ENCODE results near the gene PIP5KL1. TPM values are rescaled to one million over a fixed set of nuclear protein-coding genes. Genes with fewer than 3 reads are reported as not detected.
"Not testable (repeated sequence)": the region's sequence is repeated elsewhere in the genome, so short reads cannot be mapped to it uniquely, and the experiment has no call there.

Gene PIP5KL1
- total RNA-seq, 1 donor from 2014 or later: 4.3 TPM

GRCh38 chr9:127886401-127886972 lies 44.1 kb downstream of the PIP5KL1 start:
- ATAC-seq: no peak

DNA sequence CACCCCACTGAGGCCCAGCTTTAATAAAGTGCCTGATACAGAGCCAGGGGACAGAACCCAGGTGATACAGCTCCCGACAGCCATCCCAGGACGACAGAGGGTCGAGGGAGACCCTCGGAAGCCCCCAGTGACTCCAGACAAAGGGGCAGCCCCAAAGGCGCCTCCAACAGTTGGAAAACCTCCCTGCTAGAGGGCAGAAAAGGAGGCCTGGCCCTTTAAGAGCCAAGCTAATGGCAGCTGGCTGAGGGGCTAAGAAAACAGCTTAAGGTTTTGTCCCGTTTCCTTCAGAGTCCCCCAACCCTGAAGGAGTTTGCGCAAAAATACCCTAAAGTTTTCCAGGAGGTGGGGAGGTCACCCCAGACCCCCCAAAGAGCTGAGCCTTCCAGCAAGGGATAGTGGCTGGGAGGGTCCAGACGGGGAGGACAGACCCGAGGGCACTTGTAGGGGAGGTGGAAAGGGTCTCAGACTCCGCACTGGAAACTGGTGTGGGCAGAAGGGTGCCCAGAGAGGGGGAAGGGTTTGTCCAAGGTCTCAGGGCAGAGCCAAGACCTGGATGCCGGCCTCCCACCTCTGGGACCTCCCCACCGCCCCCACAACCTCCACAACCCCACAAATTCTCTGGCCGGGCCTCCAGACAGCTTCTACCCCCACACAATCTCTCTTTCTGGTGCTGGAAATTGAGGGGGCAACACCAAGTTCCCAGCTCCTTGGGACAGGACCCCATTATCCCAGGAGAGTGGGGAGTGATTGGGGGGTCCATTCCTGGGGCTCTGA lies 44.9 kb downstream of the PIP5KL1 start:
- no peak for ATAC-seq

DNA sequence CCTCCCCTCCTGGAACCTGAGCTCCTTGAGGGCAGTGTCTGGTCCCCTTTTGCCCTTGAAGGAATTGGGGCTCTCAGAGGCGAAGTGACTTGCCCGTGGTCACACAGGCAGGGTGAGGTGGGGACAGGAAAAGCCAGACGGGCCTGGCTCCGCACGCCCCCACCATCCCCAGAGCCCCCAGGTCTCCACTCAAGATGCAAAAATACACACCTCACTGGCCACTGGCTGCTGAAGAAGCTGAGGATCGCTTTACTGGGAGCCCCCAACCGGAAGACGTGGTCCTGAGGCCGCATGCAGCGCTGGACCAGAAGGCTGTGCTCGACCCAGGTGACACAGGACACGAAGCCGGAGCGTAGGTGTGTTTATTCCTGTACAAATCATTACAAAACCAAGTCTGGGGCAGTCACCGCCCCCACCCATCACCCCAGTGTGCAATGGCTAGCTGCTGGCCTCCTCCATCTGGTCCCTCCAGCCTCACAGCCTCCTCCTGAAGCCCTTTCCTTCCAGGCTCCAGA lies 45.5 kb downstream of the PIP5KL1 start:
- no peak for ATAC-seq

GRCh38 chr9:127884427-127884911 lies 46.1 kb downstream of the PIP5KL1 start:
- peak; percentile 5 for ATAC-seq

- ATAC-seq: no peak
These were observed 46.6 kb downstream of the PIP5KL1 start for GRCh38 chr9:127883959-127884358.

- ATAC-seq: not testable (repeated sequence)
These were observed 48.9 kb downstream of the PIP5KL1 start for GRCh38 chr9:127881715-127882114.

DNA sequence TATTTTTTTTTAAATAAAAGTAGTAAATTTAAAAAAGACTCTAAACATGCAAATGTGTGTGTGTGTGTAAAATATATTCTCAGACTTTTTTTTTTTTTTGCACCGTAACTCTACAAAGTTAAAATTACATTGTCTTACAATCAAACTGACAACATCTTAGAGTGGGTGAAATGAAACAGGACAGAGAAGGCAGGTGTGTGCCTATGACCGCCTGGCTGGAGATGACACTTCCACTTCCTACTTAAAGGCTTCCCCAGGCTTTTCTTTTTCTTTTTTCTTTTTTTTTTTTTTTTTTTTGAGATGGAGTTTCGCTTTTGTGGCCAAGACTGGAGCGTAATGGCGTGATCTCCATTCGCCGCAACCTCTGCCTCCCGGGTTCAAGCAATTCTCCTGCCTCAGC lies 50.4 kb downstream of the PIP5KL1 start:
- ATAC-seq: no peak

DNA sequence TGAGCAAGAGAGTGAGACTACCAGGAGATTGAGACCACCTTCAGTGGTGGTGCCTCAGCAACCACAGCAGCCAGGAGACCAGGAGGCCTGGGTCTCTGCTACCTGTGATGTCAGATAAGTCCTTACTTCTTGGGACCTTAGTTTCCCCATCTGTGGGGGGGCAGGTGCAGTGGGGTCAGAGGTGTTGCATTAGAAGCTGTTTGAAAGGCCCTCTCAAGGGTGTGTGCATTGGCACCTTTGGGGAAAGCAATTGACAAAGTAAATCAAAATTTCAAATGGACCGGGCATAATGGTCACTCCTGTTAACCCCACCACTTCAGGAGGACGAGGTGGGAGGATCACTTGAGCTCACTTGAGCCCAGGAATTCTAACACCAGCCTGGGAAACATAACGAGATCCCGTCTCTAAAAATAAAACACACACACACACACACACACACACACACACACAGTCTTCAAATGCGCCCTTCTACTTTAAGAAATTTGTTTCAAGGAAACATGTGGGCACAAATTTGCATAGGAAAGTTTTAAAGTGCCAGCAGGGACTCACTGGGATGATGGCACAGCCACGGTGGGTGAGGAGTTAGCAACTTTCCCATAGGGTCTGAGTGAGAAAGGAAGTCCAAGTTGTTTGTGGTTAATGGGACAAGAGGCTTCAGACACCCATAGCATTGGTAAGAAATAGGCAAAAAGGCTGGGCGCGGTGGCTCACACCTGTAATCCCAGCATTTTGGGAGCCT lies 51.8 kb downstream of the PIP5KL1 start:
- no peak for ATAC-seq

- ATAC-seq: no peak
These were observed 52.5 kb downstream of the PIP5KL1 start for GRCh38 chr9:127878001-127878651.

GRCh38 chr9:127877566-127877998 lies 53.0 kb downstream of the PIP5KL1 start, which contains the start of gene AK1:
AK1 (minus strand) TSS chr9:127877675; CDS start chr9:127874617, 3,058 bp downstream.
- ATAC-seq: peak; percentile 45

DNA sequence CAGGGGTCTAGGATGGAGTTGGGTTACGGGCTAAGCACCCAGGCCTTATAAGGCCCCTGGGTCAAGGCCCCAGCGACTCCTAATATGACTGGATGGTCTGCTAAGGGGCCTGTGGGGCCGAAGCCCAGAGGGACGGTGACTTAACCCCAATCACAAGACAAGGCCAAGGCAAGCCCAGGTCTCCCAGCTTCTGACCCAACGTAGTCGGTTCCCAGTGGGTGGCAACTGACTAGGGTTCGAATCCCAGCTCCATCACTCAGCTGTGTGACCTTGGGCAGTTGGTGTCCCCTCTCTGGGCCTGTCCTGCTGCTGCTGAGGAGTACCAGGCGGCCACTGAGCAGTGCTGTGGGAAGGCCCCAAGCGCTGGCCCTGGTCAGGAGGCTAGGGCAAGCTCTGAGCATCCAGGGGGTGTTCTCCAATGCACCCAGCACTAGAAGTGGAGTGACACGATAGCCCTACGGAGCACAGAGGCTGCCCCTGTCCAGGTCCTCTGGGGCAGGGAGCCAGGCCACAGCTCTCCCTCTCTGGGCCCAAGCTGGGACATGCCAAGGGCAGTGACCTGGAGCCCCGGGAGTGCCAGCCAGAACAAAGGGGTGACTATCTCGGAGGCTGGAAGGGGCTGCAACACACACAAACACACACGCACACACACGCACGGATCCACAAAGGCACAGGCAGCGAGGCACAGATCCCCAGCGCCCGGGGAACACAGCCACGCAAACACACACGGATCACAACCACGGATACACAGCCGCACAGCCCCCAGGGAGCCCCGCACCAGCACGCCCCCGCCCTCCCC lies 53.6 kb downstream of the PIP5KL1 start:
- peak; percentile 7 for ATAC-seq

GRCh38 chr9:127876026-127876763 lies 54.4 kb downstream of the PIP5KL1 start:
- ATAC-seq: no peak

DNA sequence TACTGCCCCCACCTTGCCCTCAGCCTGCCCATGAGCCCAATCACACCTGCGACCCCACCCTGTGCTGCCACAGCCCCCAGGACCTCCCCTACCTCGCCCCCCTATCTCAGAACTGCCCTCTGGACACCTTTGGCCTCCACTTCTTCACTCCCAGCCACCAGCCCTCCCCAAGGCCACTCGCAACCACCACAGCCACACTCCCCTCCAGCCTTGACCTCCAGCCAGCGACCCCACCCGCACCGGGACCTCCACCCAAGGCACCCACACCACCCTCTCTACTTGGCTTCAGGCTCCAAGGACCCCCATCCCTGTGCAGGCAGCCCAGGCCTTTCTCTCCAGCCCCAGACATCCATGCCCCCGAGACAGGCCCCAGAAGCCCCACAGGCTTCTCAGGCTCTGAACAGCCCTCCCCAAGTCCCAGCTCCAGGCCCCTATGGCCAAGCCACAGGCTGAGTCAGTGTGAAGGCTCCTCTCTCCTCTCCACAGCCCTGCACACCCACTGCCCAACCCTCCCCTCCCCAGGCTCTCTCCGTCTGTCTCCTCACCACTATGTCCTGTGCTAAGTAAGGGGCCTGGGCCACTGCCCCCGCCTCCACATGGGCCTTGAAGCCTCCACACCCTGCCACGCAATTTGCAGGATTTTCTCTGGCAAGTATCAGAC lies 55.1 kb downstream of the PIP5KL1 start:
- ATAC-seq: no peak

GRCh38 chr9:127874301-127875221 lies 56.0 kb downstream of the PIP5KL1 start:
- ATAC-seq: peak; percentile 69

- no peak for ATAC-seq
These were observed 56.7 kb downstream of the PIP5KL1 start for GRCh38 chr9:127873886-127874285.

GRCh38 chr9:127873223-127873691 lies 57.3 kb downstream of the PIP5KL1 start:
- ATAC-seq: no peak

GRCh38 chr9:127872369-127873222 lies 58.0 kb downstream of the PIP5KL1 start:
- ATAC-seq: no peak

DNA sequence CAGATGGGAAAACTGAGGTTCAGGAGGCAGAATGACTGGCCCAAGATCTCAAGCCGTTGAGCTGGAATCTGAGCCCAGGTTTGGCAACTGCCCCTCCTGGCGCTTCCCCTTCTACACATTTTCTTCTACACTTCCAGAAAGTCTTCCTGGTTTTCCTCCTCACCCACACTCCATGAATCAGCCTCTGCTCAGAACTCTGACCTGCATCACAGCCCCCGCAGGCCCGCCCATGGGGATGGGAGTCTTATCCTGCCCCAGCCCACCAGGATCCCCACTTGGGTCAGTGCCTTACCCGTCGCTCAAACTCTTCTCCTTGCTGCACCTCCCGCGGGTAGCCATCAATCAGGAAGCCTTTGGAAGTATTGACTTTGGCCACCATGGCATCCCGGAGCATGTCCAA lies 59.0 kb downstream of the PIP5KL1 start:
- no peak for ATAC-seq
